ENCODE results near the gene SLC7A4.
A peak's percentile ranks its signal among the peaks of the same experiment; 100 is the strongest.

Gene SLC7A4

GRCh38 chr22:21022955-21023614 is 9.3 kb downstream of the SLC7A4 start:
- no peaks in the 10 kb centered on the region for H3K9me3 Mint-ChIP-seq
- H3K36me3 Mint-ChIP-seq (ENCODE audit: low read depth), result no peaks in the 10 kb centered on the region
- no peak overlapping the region for H3K27ac Mint-ChIP-seq
- H3K27me3 Mint-ChIP-seq (ENCODE audit: low read depth), result no peaks in the 10 kb centered on the region
- no peak overlapping the region for H3K4me3 Mint-ChIP-seq
- peaks cover 8% of the 10 kb centered on the region for H3K4me1 Mint-ChIP-seq (ENCODE audit: low read depth)

- Mint-ChIP-seq H3K4me1 (ENCODE audit: low read depth) (peaks cover 8% of the 10 kb centered on the region), H3K4me3 (no peak overlapping the region), H3K27me3 (ENCODE audit: low read depth) (peaks cover 3% of the 10 kb centered on the region), H3K36me3 (ENCODE audit: low read depth) (no peaks in the 10 kb centered on the region), H3K9me3 (no peaks in the 10 kb centered on the region), H3K27ac (no peak overlapping the region)
Observed at GRCh38 chr22:21022507-21022906, 9.9 kb downstream of the SLC7A4 start.

GRCh38 chr22:21020802-21021429 is 11.4 kb downstream of the SLC7A4 start:
- H3K4me3 Mint-ChIP-seq, result no peak overlapping the region
- no peak overlapping the region for H3K27ac Mint-ChIP-seq
- H3K36me3 Mint-ChIP-seq (ENCODE audit: low read depth), result no peaks in the 10 kb centered on the region
- H3K9me3 Mint-ChIP-seq, result no peaks in the 10 kb centered on the region
- H3K27me3 Mint-ChIP-seq (ENCODE audit: low read depth), result peaks cover 10% of the 10 kb centered on the region
- H3K4me1 Mint-ChIP-seq (ENCODE audit: low read depth), result peaks cover 8% of the 10 kb centered on the region

- H3K9me3 Mint-ChIP-seq, result no peaks in the 10 kb centered on the region
- H3K27ac Mint-ChIP-seq, result no peak overlapping the region
- H3K27me3 Mint-ChIP-seq (ENCODE audit: low read depth), result peaks cover 21% of the 10 kb centered on the region
- no peaks in the 10 kb centered on the region for H3K36me3 Mint-ChIP-seq (ENCODE audit: low read depth)
- peaks cover 14% of the 10 kb centered on the region for H3K4me1 Mint-ChIP-seq (ENCODE audit: low read depth)
- H3K4me3 Mint-ChIP-seq, result no peak overlapping the region
Observed at GRCh38 chr22:21018314-21018713, 14.0 kb downstream of the SLC7A4 start.

GRCh38 chr22:21016644-21017420 is 15.5 kb downstream of the SLC7A4 start:
- H3K27me3 Mint-ChIP-seq (ENCODE audit: low read depth), result peaks cover 21% of the 10 kb centered on the region
- H3K27ac Mint-ChIP-seq, result no peak overlapping the region
- no peaks in the 10 kb centered on the region for H3K9me3 Mint-ChIP-seq
- H3K36me3 Mint-ChIP-seq (ENCODE audit: low read depth), result no peaks in the 10 kb centered on the region
- H3K4me3 Mint-ChIP-seq, result no peak overlapping the region
- peaks cover 15% of the 10 kb centered on the region for H3K4me1 Mint-ChIP-seq (ENCODE audit: low read depth)

- no peak overlapping the region for H3K27ac Mint-ChIP-seq
- H3K4me3 Mint-ChIP-seq, result no peak overlapping the region
Observed at GRCh38 chr22:21015466-21016006, 16.8 kb downstream of the SLC7A4 start.

GRCh38 chr22:21014726-21015465 is 17.5 kb downstream of the SLC7A4 start, which contains the start of gene P2RX6:
Gene P2RX6, plus strand, starts transcription at chr22:21015165. Its CDS starts 10 bp downstream, at chr22:21015175.
- no peaks in the 10 kb centered on the region for H3K9me3 Mint-ChIP-seq
- no peaks in the 10 kb centered on the region for H3K36me3 Mint-ChIP-seq (ENCODE audit: low read depth)
- peak within 1 kb of the TSS; percentile 52 for H3K27ac Mint-ChIP-seq
- H3K27me3 Mint-ChIP-seq (ENCODE audit: low read depth), result peaks cover 21% of the 10 kb centered on the region
- H3K4me3 Mint-ChIP-seq, result peak within 1 kb of the TSS; percentile 69
- H3K4me1 Mint-ChIP-seq (ENCODE audit: low read depth), result peaks cover 15% of the 10 kb centered on the region

More at GRCh38 chr22:21015466-21016006, 16.8 kb downstream of the SLC7A4 start:
- no peaks in the 10 kb centered on the region for H3K36me3 Mint-ChIP-seq (ENCODE audit: low read depth)
- no peaks in the 10 kb centered on the region for H3K9me3 Mint-ChIP-seq
- peaks cover 15% of the 10 kb centered on the region for H3K4me1 Mint-ChIP-seq (ENCODE audit: low read depth)
- peaks cover 21% of the 10 kb centered on the region for H3K27me3 Mint-ChIP-seq (ENCODE audit: low read depth)

GRCh38 chr22:21014202-21014725 is 18.1 kb downstream of the SLC7A4 start:
- Mint-ChIP-seq H3K36me3 (ENCODE audit: low read depth) (no peaks in the 10 kb centered on the region), H3K27me3 (ENCODE audit: low read depth) (peaks cover 21% of the 10 kb centered on the region), H3K4me1 (ENCODE audit: low read depth) (peaks cover 15% of the 10 kb centered on the region), H3K9me3 (no peaks in the 10 kb centered on the region), H3K27ac (peak overlapping the region; percentile 52), H3K4me3 (peak overlapping the region; percentile 69)

- peak overlapping the region; percentile 69 for H3K4me3 Mint-ChIP-seq
- H3K27ac Mint-ChIP-seq, result peak overlapping the region; percentile 52
- no peaks in the 10 kb centered on the region for H3K9me3 Mint-ChIP-seq
- H3K36me3 Mint-ChIP-seq (ENCODE audit: low read depth), result no peaks in the 10 kb centered on the region
- peaks cover 21% of the 10 kb centered on the region for H3K27me3 Mint-ChIP-seq (ENCODE audit: low read depth)
- H3K4me1 Mint-ChIP-seq (ENCODE audit: low read depth), result peaks cover 15% of the 10 kb centered on the region
Observed at GRCh38 chr22:21013657-21014201, 18.6 kb downstream of the SLC7A4 start.

- no peaks in the 10 kb centered on the region for H3K36me3 Mint-ChIP-seq (ENCODE audit: low read depth)
Observed at GRCh38 chr22:21012446-21013407, 19.6 kb downstream of the SLC7A4 start.

GRCh38 chr22:21010426-21011113 is 21.8 kb downstream of the SLC7A4 start:
- no peaks in the 10 kb centered on the region for H3K36me3 Mint-ChIP-seq (ENCODE audit: low read depth)
- peaks cover 15% of the 10 kb centered on the region for H3K4me1 Mint-ChIP-seq (ENCODE audit: low read depth)

More at GRCh38 chr22:21012446-21013407, 19.6 kb downstream of the SLC7A4 start:
- Mint-ChIP-seq H3K4me3 (no peak overlapping the region), H3K27me3 (ENCODE audit: low read depth) (peaks cover 19% of the 10 kb centered on the region), H3K27ac (no peak overlapping the region), H3K4me1 (ENCODE audit: low read depth) (peaks cover 15% of the 10 kb centered on the region), H3K9me3 (no peaks in the 10 kb centered on the region)

GRCh38 chr22:21009638-21010425 is 22.5 kb downstream of the SLC7A4 start:
- Mint-ChIP-seq H3K36me3 (ENCODE audit: low read depth) (no peaks in the 10 kb centered on the region), H3K9me3 (no peaks in the 10 kb centered on the region), H3K4me1 (ENCODE audit: low read depth) (peaks cover 12% of the 10 kb centered on the region), H3K27me3 (ENCODE audit: low read depth) (peaks cover 7% of the 10 kb centered on the region), H3K4me3 (no peak overlapping the region), H3K27ac (no peak overlapping the region)

More at GRCh38 chr22:21010426-21011113, 21.8 kb downstream of the SLC7A4 start:
- H3K27me3 Mint-ChIP-seq (ENCODE audit: low read depth), result peaks cover 11% of the 10 kb centered on the region
- no peak overlapping the region for H3K27ac Mint-ChIP-seq
- H3K4me3 Mint-ChIP-seq, result no peak overlapping the region
- no peaks in the 10 kb centered on the region for H3K9me3 Mint-ChIP-seq
